ENCODE data around the gene RHOBTB1. TPM values are rescaled to one million over a fixed set of nuclear protein-coding genes. Genes with fewer than 3 reads are reported as not detected.

The RHOBTB1 gene
- total RNA-seq, 2 donors from 2014 or later, result 16.7 to 19.6 TPM

GRCh38 chr10:60948851-60949250 lies 4.9 kb upstream of the RHOBTB1 start:
- H3K4me3 ChIP-seq, result no peak overlapping the region
- no peaks in the 10 kb centered on the region for H3K9me3 ChIP-seq
- DNase-seq (ENCODE audit: low spot score), result no peak
- no peaks in the 10 kb centered on the region for H3K36me3 ChIP-seq
- H3K27ac ChIP-seq, result no peak overlapping the region
- H3K27me3 ChIP-seq (replicated peaks; ENCODE audit: insufficient read depth), result no peaks in the 10 kb centered on the region
- no peak for ATAC-seq (ENCODE audit: insufficient number of reproducible peaks, low FRiP score, low read depth)
- TF ChIP-seq CTCF (IDR thresholded peaks at IDR 0.05), result no peak
- peaks cover 0 to 4% of the 10 kb centered on the region in 2 donors for H3K4me1 ChIP-seq (ENCODE audit: control insufficient read depth in 1 of 2, low read depth in 2 of 2)

GRCh38 chr10:60944910-60945297 lies 919 bp upstream of the RHOBTB1 start:
- H3K4me3 ChIP-seq, result peak overlapping the region; percentile 90
- peaks cover 9 to 16% of the 10 kb centered on the region in 2 donors for H3K4me1 ChIP-seq (ENCODE audit: control insufficient read depth in 1 of 2, low read depth in 2 of 2)
- DNase-seq (ENCODE audit: low spot score) (no peak), ATAC-seq (ENCODE audit: insufficient number of reproducible peaks, low FRiP score, low read depth) (no peak)
- TF ChIP-seq CTCF (IDR thresholded peaks at IDR 0.05), result no peak
- H3K9me3 ChIP-seq, result no peaks in the 10 kb centered on the region
- H3K27ac ChIP-seq, result peak overlapping the region; percentile 96 to 99
- H3K27me3 ChIP-seq (replicated peaks; ENCODE audit: insufficient read depth), result no peaks in the 10 kb centered on the region
- H3K36me3 ChIP-seq, result no peaks in the 10 kb centered on the region

GRCh38 chr10:60943316-60944057 lies 498 bp downstream of the RHOBTB1 start:
- Histone ChIP-seq H3K4me3 (peak overlapping the region; percentile 90), H3K4me1 (ENCODE audit: control insufficient read depth in 1 of 2, low read depth in 2 of 2) (peaks cover 9 to 28% of the 10 kb centered on the region in 2 donors), H3K27me3 (replicated peaks; ENCODE audit: insufficient read depth) (no peaks in the 10 kb centered on the region), H3K9me3 (no peaks in the 10 kb centered on the region), H3K36me3 (no peaks in the 10 kb centered on the region), H3K27ac (peak overlapping the region; percentile 96 to 99)
- no peak for TF ChIP-seq CTCF (IDR thresholded peaks at IDR 0.05)
- ATAC-seq (ENCODE audit: insufficient number of reproducible peaks, low FRiP score, low read depth) (peak; percentile 34), DNase-seq (ENCODE audit: low spot score) (peak; percentile 10)

- DNase-seq (ENCODE audit: low spot score) (peak; percentile 4), ATAC-seq (ENCODE audit: insufficient number of reproducible peaks, low FRiP score, low read depth) (no peak)
- peaks cover 9 to 34% of the 10 kb centered on the region in 2 donors for H3K4me1 ChIP-seq (ENCODE audit: control insufficient read depth in 1 of 2, low read depth in 2 of 2)
- TF ChIP-seq CTCF (IDR thresholded peaks at IDR 0.05), result no peak
- no peaks in the 10 kb centered on the region for H3K27me3 ChIP-seq (replicated peaks; ENCODE audit: insufficient read depth)
- H3K27ac ChIP-seq, result peak overlapping the region; percentile 96 to 99
- no peaks in the 10 kb centered on the region for H3K36me3 ChIP-seq
- H3K4me3 ChIP-seq, result peak overlapping the region; percentile 90
- H3K9me3 ChIP-seq, result no peaks in the 10 kb centered on the region
These were observed 1.1 kb downstream of the RHOBTB1 start for GRCh38 chr10:60942788-60943315.

GRCh38 chr10:60942134-60942787 lies 1.7 kb downstream of the RHOBTB1 start:
- Histone ChIP-seq H3K27me3 (replicated peaks; ENCODE audit: insufficient read depth) (no peaks in the 10 kb centered on the region), H3K27ac (peak overlapping the region; percentile 96 to 99), H3K4me1 (ENCODE audit: control insufficient read depth in 1 of 2, low read depth in 2 of 2) (peaks cover 9 to 40% of the 10 kb centered on the region in 2 donors), H3K36me3 (no peaks in the 10 kb centered on the region), H3K9me3 (no peaks in the 10 kb centered on the region), H3K4me3 (peak overlapping the region; percentile 90)
- no peak for TF ChIP-seq CTCF (IDR thresholded peaks at IDR 0.05)
- DNase-seq (ENCODE audit: low spot score), result no peak
- ATAC-seq (ENCODE audit: insufficient number of reproducible peaks, low FRiP score, low read depth), result no peak

Measured in thoracic aorta (tissue), 2 donors.